HG02588 (cell line): ENCODE measurements around the gene PATZ1.

ENCODE experiments used
- ATAC-seq: cut with Tn5 transposase; IDR thresholded peaks from one replicate; pipeline ENCODE4 v1.9.1; 2021; ENCODE audit warnings: mild to moderate bottlenecking, moderate library complexity; ENCODE audit not compliant: unreplicated experiment

PATZ1 gene

DNA sequence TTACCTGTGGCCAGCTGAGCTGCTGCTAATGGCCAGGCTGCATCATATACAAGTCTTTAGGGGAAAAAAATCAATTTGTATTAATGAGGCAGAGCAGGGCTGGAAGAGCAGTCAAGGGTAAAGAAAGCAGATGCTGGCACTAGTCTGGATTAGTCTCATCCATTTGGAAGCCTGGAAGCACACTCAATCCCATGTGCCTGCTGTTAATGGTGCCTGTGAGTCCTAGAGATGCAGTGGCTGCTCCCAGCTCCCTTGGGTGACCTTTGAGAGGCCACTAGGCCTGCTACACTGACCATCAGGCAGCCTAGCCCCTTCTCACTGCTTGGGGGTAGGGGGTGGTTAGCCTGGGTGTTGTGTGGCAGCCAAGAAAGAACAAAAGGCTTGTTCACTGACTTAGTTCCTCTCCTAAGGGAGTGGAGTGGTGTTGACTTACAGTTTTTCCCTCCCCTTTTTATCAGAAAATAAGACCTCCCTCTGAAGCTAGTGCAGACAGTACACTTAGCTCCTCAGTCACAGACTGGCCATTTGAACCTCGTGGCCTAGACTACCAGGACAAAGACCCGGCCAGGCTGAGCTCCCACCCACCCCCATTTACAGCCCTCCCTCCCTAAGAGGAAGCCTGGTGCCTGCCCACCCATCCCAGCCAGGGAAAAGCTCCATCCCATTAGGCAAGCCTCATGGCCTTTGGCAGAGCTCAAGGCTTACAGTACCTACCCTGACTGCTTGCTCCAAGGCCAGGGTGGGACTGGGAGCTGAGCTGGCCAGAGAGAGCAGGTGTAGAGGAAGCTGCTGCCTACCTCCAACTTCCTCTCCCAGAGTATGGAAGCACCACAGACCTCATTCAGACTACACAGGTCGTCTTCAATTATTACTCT, 61.6 kb downstream of the PATZ1 start:
- ATAC-seq: no peak

DNA sequence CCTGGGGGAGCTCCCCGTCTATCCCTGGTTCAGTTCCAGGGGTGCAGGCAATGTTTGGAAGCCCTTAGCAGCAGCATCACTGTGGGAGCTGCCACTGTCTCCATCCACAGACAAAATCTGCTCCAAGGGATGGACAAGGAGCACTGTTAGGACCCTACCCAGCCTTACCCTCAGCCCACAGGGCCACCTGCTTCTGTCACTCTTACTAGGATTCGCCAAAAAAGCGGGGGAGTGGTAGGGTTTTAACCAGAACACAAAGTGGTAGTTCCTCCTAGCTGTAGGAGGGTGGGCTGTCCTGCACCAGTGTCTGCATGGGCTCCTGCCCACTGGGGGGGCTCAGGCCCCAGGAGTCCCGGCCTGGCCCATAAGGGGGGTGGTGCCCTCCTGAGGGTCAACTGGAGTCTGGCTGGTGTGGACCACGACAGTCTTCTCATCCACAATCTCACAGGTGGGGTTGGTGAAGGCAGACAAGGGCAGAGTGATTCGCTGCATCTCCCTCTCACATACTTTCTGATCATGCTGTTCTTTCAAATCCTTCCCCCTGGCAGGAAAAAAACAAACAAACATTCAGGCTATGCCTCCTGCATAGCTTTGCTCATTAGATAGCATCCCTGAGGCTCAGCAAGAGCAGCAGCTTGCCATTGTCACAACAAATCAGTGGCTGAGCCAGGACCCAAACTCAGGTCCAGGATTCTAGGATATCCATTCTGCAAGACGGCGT, 63.2 kb downstream of the PATZ1 start:
- ATAC-seq: no peak

DNA sequence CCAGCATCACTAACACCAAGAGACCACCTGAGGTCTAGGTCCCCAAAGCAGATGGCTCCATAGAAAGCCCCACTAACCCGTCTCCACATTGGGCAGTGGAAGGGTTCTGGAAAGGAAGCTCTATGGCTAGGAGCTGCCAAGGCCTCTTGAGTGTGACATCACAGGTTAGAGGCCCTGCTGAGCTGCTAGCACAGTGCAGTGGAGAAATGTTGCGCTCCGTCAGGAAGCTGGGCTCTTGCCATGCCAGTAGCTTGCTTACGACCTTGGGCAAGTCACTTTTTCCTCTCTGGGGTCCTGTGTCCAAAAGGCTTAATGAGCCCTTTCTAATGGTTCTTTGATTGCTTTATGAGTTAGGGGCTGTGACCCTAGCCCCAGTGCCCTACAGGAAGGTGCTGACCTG, 64.4 kb downstream of the PATZ1 start:
- no peak for ATAC-seq

DNA sequence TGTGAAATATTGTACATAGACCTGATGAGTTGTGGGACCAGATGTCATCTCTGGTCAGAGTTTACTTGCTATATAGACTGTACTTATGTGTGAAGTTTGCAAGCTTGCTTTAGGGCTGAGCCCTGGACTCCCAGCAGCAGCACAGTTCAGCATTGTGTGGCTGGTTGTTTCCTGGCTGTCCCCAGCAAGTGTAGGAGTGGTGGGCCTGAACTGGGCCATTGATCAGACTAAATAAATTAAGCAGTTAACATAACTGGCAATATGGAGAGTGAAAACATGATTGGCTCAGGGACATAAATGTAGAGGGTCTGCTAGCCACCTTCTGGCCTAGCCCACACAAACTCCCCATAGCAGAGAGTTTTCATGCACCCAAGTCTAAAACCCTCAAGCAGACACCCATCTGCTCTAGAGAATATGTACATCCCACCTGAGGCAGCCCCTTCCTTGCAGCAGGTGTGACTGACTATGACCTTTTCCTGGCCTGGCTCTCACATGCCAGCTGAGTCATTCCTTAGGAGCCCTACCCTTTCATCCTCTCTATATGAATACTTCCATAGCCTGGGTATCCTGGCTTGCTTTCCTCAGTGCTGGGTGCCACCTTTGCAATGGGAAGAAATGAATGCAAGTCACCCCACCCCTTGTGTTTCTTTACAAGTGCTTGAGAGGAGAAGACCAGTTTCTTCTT, 66.2 kb downstream of the PATZ1 start:
- no peak for ATAC-seq

DNA sequence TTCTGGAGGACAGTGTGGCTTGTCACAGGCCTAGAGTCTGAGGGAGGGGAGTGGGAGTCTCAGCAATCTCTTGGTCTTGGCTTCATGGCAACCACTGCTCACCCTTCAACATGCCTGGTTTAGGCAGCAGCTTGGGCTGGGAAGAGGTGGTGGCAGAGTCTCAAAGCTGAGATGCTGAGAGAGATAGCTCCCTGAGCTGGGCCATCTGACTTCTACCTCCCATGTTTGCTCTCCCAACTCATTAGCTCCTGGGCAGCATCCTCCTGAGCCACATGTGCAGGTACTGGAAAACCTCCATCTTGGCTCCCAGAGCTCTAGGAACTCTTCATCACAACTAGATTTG, 66.8 kb downstream of the PATZ1 start:
- ATAC-seq: no peak

DNA sequence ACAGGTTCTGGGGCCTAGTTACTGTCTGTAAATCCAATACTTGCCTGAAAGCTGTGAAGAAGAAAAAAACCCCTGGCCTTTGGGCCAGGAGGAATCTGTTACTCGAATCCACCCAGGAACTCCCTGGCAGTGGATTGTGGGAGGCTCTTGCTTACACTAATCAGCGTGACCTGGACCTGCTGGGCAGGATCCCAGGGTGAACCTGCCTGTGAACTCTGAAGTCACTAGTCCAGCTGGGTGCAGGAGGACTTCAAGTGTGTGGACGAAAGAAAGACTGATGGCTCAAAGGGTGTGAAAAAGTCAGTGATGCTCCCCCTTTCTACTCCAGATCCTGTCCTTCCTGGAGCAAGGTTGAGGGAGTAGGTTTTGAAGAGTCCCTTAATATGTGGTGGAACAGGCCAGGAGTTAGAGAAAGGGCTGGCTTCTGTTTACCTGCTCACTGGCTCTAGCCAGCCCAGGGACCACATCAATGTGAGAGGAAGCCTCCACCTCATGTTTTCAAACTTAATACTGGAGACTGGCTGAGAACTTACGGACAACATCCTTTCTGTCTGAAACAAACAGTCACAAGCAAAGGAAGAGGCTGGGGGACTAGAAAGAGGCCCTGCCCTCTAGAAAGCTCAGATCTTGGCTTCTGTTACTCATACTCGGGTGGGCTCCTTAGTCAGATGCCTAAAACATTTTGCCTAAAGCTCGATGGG, 67.4 kb downstream of the PATZ1 start:
- ATAC-seq: no peak

DNA sequence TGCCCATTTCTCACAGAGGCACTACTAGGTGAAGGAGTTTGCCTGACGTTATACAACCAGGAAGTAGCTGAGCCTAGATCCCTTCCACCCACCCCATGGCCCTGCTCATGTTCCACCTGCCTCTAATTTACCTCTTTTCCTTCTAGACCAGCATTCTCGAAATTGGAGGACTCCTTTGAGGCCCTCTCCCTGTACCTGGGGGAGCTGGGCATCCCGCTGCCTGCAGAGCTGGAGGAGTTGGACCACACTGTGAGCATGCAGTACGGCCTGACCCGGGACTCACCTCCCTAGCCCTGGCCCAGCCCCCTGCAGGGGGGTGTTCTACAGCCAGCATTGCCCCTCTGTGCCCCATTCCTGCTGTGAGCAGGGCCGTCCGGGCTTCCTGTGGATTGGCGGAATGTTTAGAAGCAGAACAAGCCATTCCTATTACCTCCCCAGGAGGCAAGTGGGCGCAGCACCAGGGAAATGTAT, 68.0 kb downstream of the PATZ1 start:
- ATAC-seq: no peak

DNA sequence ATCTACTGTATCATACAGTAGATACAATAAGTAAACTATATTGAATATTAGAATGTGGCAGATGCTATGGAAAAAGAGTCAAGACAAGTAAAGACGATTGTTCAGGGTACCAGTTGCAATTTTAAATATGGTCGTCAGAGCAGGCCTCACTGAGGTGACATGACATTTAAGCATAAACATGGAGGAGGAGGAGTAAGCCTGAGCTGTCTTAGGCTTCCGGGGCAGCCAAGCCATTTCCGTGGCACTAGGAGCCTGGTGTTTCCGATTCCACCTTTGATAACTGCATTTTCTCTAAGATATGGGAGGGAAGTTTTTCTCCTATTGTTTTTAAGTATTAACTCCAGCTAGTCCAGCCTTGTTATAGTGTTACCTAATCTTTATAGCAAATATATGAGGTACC, 68.4 kb downstream of the PATZ1 start:
- no peak for ATAC-seq

DNA sequence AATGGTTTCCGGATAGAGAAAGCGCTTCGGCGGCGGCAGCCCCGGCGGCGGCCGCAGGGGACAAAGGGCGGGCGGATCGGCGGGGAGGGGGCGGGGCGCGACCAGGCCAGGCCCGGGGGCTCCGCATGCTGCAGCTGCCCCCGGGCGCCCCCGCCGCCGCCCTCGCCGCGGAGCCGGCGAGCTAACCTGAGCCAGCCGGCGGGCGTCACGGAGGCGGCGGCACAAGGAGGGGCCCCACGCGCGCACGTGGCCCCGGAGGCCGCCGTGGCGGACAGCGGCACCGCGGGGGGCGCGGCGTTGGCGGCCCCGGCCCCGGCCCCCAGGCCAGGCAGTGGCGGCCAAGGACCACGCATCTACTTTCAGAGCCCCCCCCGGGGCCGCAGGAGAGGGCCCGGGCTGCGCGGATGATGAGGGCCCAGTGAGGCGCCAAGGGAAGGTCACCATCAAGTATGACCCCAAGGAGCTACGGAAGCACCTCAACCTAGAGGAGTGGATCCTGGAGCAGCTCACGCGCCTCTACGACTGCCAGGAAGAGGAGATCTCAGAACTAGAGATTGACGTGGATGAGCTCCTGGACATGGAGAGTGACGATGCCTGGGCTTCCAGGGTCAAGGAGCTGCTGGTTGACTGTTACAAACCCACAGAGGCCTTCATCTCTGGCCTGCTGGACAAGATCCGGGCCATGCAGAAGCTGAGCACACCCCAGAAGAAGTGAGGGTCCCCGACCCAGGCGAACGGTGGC, 69.5 kb downstream of the PATZ1 start:
- ATAC-seq: no peak
